IMR-90 (cell line): ENCODE measurements around the gene HEXA. TPM values are rescaled to one million over a fixed set of nuclear protein-coding genes. Genes with fewer than 3 reads are reported as not detected.

Experiments used
- ATAC-seq: fragments of 200-7000 bp; cut with Tn5 transposase; 2 replicates; pipeline ENCODE4 v1.9.1; 2020; ENCODE audit warnings: low read depth, mild to moderate bottlenecking, moderate library complexity
- BruUV-seq: library from RNA; stranded (reverse); fragments of 400-500 nt; replicated peaks from 2 replicates; lab custom pipeline; 2021; lab: Mats Ljungman, UMichigan
- CTCF ChIA-PET: fragments of 300-600 bp; formaldehyde crosslinking; extraction: SDS; loops from one replicate; lab custom pipeline; 2021; ENCODE audit warnings: antibody characterized with exemption; lab: Yijun Ruan, JAX
- POLR2A ChIA-PET: fragments of 300-600 bp; sonication (Branson Sonifier 250); formaldehyde crosslinking; loops from one replicate; lab custom pipeline; 2022; ENCODE audit warnings: antibody characterized with exemption; ENCODE audit not compliant: unreplicated experiment; lab: Charles Lee
- DNase-seq: peaks from one replicate; pipeline ENCODE4 v3.0.0; 2013
- H2AFZ ChIP-seq: replicated peaks from 2 replicates; pipeline ENCODE3; 2013; ENCODE audit warnings: low read length, mild to moderate bottlenecking; ENCODE audit not compliant: poor library complexity
- H2AK5ac ChIP-seq: 2 replicates; pipeline ENCODE4 v1.6.1; 2013; ENCODE audit warnings: low read depth, low read length, inconsistent platforms
- H2AK9ac ChIP-seq: replicated peaks from 2 replicates; pipeline ENCODE3; 2013; ENCODE audit warnings: mild to moderate bottlenecking, low read depth, low read length, moderate library complexity; ENCODE audit not compliant: poor library complexity
- H2BK120ac ChIP-seq: 2 replicates; pipeline ENCODE4 v1.6.1; 2013; ENCODE audit warnings: low read depth, low read length, inconsistent platforms
- H2BK15ac ChIP-seq: 3 replicates; pipeline ENCODE4 v1.6.1; 2013; ENCODE audit warnings: low read depth, low read length, inconsistent platforms
- H2BK20ac ChIP-seq: 2 replicates; pipeline ENCODE4 v1.6.1; 2013; ENCODE audit warnings: low read depth, mild to moderate bottlenecking, inconsistent platforms, low read length, moderate library complexity
- H2BK5ac ChIP-seq: 2 replicates; pipeline ENCODE4 v1.6.1; 2013; ENCODE audit warnings: mild to moderate bottlenecking, low read depth, low read length, inconsistent platforms; ENCODE audit not compliant: poor library complexity, severe bottlenecking
- H3K14ac ChIP-seq: replicated peaks from 2 replicates; pipeline ENCODE4 v1.6.1; 2013; ENCODE audit warnings: low read depth, low read length, inconsistent platforms
- H3K18ac ChIP-seq: 2 replicates; pipeline ENCODE4 v1.6.1; 2013; ENCODE audit warnings: low read depth, low read length, control low read depth
- H3K23ac ChIP-seq: 2 replicates; pipeline ENCODE4 v1.6.1; 2013; ENCODE audit warnings: low read depth, low read length, inconsistent platforms
- H3K27ac ChIP-seq: 2 replicates; pipeline ENCODE4 v1.5.1; 2013; ENCODE audit warnings: mild to moderate bottlenecking, control low read depth, low read length; ENCODE audit not compliant: insufficient read depth
- H3K27me3 ChIP-seq: 2 replicates; pipeline ENCODE4 v1.6.1; 2013; ENCODE audit warnings: low read length; ENCODE audit not compliant: control insufficient read depth, insufficient read depth
- H3K36me3 ChIP-seq: 2 replicates; pipeline ENCODE4 v1.6.1; 2013; ENCODE audit warnings: low read length, mixed read lengths; ENCODE audit not compliant: control insufficient read depth, insufficient read depth
- H3K4ac ChIP-seq: 2 replicates; pipeline ENCODE4 v1.6.1; 2013; ENCODE audit warnings: low read depth, low read length, inconsistent platforms
- H3K4me1 ChIP-seq: 2 replicates; pipeline ENCODE4 v1.6.1; 2013; ENCODE audit warnings: low read length, mixed read lengths; ENCODE audit not compliant: control insufficient read depth, insufficient read depth
- H3K4me2 ChIP-seq: 2 replicates; pipeline ENCODE4 v1.6.1; 2013; ENCODE audit warnings: low read depth, mild to moderate bottlenecking, control low read depth, low read length, moderate library complexity
- H3K4me3 ChIP-seq: 2 replicates; pipeline ENCODE4 v1.5.1; 2013; ENCODE audit warnings: low read depth, mild to moderate bottlenecking, control low read depth, low read length, moderate library complexity; ENCODE audit not compliant: insufficient read depth
- H3K56ac ChIP-seq: 2 replicates; pipeline ENCODE4 v1.6.1; 2013; ENCODE audit warnings: low read length, inconsistent platforms; ENCODE audit not compliant: insufficient read depth; ENCODE audit errors: extremely low read depth
- H3K79me1 ChIP-seq, 2 experiments: 2 replicates each; pipeline ENCODE4 v1.6.1; 2013; ENCODE audit warnings: low read length in 2 of 2, inconsistent platforms in 1 of 2, low read depth in 1 of 2
- H3K9ac ChIP-seq: 2 replicates; pipeline ENCODE4 v1.6.1; 2013; ENCODE audit warnings: low read depth, low read length, control low read depth
- H3K9me1 ChIP-seq: 2 replicates; pipeline ENCODE4 v1.6.1; 2013; ENCODE audit warnings: low read length, inconsistent platforms; ENCODE audit not compliant: insufficient read depth
- H3K9me3 ChIP-seq: 2 replicates; pipeline ENCODE4 v1.6.1; 2013; ENCODE audit warnings: low read length; ENCODE audit not compliant: control insufficient read depth, insufficient read depth
- H4K20me1 ChIP-seq: 2 replicates; pipeline ENCODE4 v1.6.1; 2013; ENCODE audit warnings: low read length, inconsistent platforms; ENCODE audit not compliant: insufficient read depth
- H4K5ac ChIP-seq: 2 replicates; pipeline ENCODE4 v1.6.1; 2013; ENCODE audit warnings: mild to moderate bottlenecking, low read depth, low read length, control low read depth
- H4K8ac ChIP-seq, 2 experiments: 2 replicates each; pipeline ENCODE4 v1.6.1; 2013; ENCODE audit warnings: low read depth in 2 of 2, low read length in 2 of 2, control low read depth in 1 of 2, inconsistent platforms in 1 of 2
- H4K91ac ChIP-seq: 2 replicates; pipeline ENCODE4 v1.6.1; 2013; ENCODE audit warnings: low read depth, low read length, inconsistent platforms; ENCODE audit not compliant: insufficient read depth
- BHLHE40 ChIP-seq: fragments of 150-350 bp; IDR thresholded peaks from 2 replicates; pipeline ENCODE4 v1.6.1; 2016; ENCODE audit warnings: mild to moderate bottlenecking, low read depth, low read length
- CEBPB ChIP-seq: IDR thresholded peaks from 2 replicates; pipeline ENCODE4 v1.6.1; 2012; ENCODE audit warnings: low read depth, low read length, improper control_type of control experiment
- CHD1 ChIP-seq: IDR thresholded peaks from 2 replicates; pipeline ENCODE4 v1.6.1; 2012; ENCODE audit warnings: low read depth, low read length, improper control_type of control experiment
- ELK1 ChIP-seq: fragments of 150-350 bp; IDR thresholded peaks from 2 replicates; pipeline ENCODE4 v1.6.1; 2016; ENCODE audit warnings: low read depth, mild to moderate bottlenecking, low read length, moderate library complexity, borderline replicate concordance
- FOS ChIP-seq: fragments of 150-350 bp; IDR thresholded peaks from 2 replicates; pipeline ENCODE4 v1.6.1; 2016; ENCODE audit warnings: low read depth, low read length
- MAFK ChIP-seq: IDR thresholded peaks from 2 replicates; pipeline ENCODE4 v1.6.1; 2012; ENCODE audit warnings: low read depth, low read length, improper control_type of control experiment
- MAZ ChIP-seq: IDR thresholded peaks from 2 replicates; pipeline ENCODE4 v1.6.1; 2012; ENCODE audit warnings: low read depth, mild to moderate bottlenecking, low read length, improper control_type of control experiment, moderate library complexity, borderline replicate concordance
- MXI1 ChIP-seq: IDR thresholded peaks from 2 replicates; pipeline ENCODE4 v1.6.1; 2012; ENCODE audit warnings: low read depth, mild to moderate bottlenecking, low read length, moderate library complexity, borderline replicate concordance
- POLR2A ChIP-seq: IDR thresholded peaks from 2 replicates; pipeline ENCODE4 v1.6.1; 2012; ENCODE audit warnings: mild to moderate bottlenecking, low read depth, low read length
- RAD21 ChIP-seq: IDR thresholded peaks from 2 replicates; pipeline ENCODE4 v1.6.1; 2012; ENCODE audit warnings: low read length, improper control_type of control experiment
- RCOR1 ChIP-seq: IDR thresholded peaks from 2 replicates; pipeline ENCODE4 v1.6.1; 2012; ENCODE audit warnings: mild to moderate bottlenecking, low read length, improper control_type of control experiment; ENCODE audit not compliant: insufficient replicate concordance
- RFX5 ChIP-seq: IDR thresholded peaks from 2 replicates; pipeline ENCODE4 v1.8.0; 2012; ENCODE audit warnings: low read depth, mild to moderate bottlenecking, low read length, moderate library complexity
- USF2 ChIP-seq: fragments of 150-350 bp; IDR thresholded peaks from 2 replicates; pipeline ENCODE4 v1.6.1; 2017; ENCODE audit warnings: mild to moderate bottlenecking, antibody characterized with exemption, low read length, low read depth
- WGBS, 2 experiments: methylation state at CpG; one replicate each; pipeline versions ENCODE4 v1.1.5 to v1.1.7; 2013; ENCODE audit warnings: missing lambda C conversion rate in 2 of 2; ENCODE audit not compliant: insufficient read length in 1 of 2; ENCODE audit errors: extremely low coverage in 2 of 2; 5-methylcytosine and 5-hydroxymethylcytosine counted together
- dilution Hi-C: fragments of 300-500 bp; cut with HindIII; formaldehyde crosslinking; loops from one replicate; pipeline ENCODE4 v1.14.3; 2018; ENCODE audit warnings: low sequenced_read_pairs; ENCODE audit not compliant: unreplicated experiment
- in situ Hi-C: fragments of 300-500 bp; cut with MboI; formaldehyde crosslinking; loops from 3 replicates; pipeline ENCODE4 v1.14.3; 2019; ENCODE audit warnings: low sequenced_read_pairs, inconsistent platforms, mixed read lengths
- intact Hi-C: fragments of 100-400 bp; cut with micrococcal nuclease; formaldehyde crosslinking; loops from 2 replicates; pipeline ENCODE4 v1.10.0; 2022
- polyA plus RNA-seq, 3 experiments: library from polyadenylated mRNA; depleted of rRNA; stranded (reverse); fragments of >200 nt; gene quantifications; 2 replicates each; pipeline ENCODE4 v1.2.3, GENCODE V29; 2012; ENCODE audit warnings: low replicate concordance in 1 of 3
- total RNA-seq: library from RNA; depleted of rRNA; stranded (reverse); fragments of >200 nt; gene quantifications from 2 replicates; pipeline ENCODE4 v1.2.3, GENCODE V29; 2012
- TF ChIP-seq, protein P1 (sequence below): conservative IDR thresholded peaks from 2 replicates; pipeline ENCODE4 v1.5.1; 2012; ENCODE audit warnings: mild to moderate bottlenecking, low read depth, low read length, improper control_type of control experiment

Gene HEXA
- total and polyA plus RNA-seq, 2 of the 4 experiments (the other 2 are of a cell fraction), result 19.4 to 115 TPM

GRCh38 chr15:72323752-72324151 is 52.1 kb downstream of the HEXA start:
- Histone ChIP-seq H3K4me2 (no peak overlapping the region), H4K8ac (no peak overlapping the region), H3K4ac (no peak overlapping the region), H3K27ac (no peak overlapping the region), H3K27me3 (peaks cover 4% of the 10 kb centered on the region; the same call in 1 of the 2 replicates), H3K9ac (no peak overlapping the region), H2AK5ac (no peak overlapping the region), H3K56ac (no peak overlapping the region), H3K4me3 (no peak overlapping the region), H2BK5ac (no peak overlapping the region), H4K5ac (no peak overlapping the region), H2BK15ac (no peak overlapping the region), H3K79me1 (no peaks in the 10 kb centered on the region), H2BK20ac (no peak overlapping the region), H3K9me1 (no peaks in the 10 kb centered on the region; the same call in 1 of the 2 replicates), H3K18ac (no peak overlapping the region), H2BK120ac (no peak overlapping the region), H3K23ac (no peak overlapping the region), H3K4me1 (no peaks in the 10 kb centered on the region), H2AFZ (no peak overlapping the region), H3K36me3 (no peaks in the 10 kb centered on the region), H4K20me1 (0 out of 2 replicates have a peak, but pooled peaks cover 5% of the 10 kb centered on the region), H2AK9ac (no peak overlapping the region), H4K91ac (no peak overlapping the region), H3K14ac (no peak overlapping the region), H3K9me3 (no peaks in the 10 kb centered on the region)
- no peak for ATAC-seq
- intact Hi-C loops, result no loop called here
- TF ChIP-seq RAD21, result no peak
- no peak for TF ChIP-seq RCOR1
- TF ChIP-seq USF2, result no peak
- TF ChIP-seq BHLHE40, result no peak
- no peak for TF ChIP-seq RFX5
- no peak for TF ChIP-seq MAZ
- no peak for TF ChIP-seq FOS
- no peak for TF ChIP-seq POLR2A
- no peak for TF ChIP-seq CHD1
- no peak for TF ChIP-seq MAFK
- TF ChIP-seq MXI1, result no peak
- TF ChIP-seq CEBPB, result no peak
- TF ChIP-seq, protein P1, sequence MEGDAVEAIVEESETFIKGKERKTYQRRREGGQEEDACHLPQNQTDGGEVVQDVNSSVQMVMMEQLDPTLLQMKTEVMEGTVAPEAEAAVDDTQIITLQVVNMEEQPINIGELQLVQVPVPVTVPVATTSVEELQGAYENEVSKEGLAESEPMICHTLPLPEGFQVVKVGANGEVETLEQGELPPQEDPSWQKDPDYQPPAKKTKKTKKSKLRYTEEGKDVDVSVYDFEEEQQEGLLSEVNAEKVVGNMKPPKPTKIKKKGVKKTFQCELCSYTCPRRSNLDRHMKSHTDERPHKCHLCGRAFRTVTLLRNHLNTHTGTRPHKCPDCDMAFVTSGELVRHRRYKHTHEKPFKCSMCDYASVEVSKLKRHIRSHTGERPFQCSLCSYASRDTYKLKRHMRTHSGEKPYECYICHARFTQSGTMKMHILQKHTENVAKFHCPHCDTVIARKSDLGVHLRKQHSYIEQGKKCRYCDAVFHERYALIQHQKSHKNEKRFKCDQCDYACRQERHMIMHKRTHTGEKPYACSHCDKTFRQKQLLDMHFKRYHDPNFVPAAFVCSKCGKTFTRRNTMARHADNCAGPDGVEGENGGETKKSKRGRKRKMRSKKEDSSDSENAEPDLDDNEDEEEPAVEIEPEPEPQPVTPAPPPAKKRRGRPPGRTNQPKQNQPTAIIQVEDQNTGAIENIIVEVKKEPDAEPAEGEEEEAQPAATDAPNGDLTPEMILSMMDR, result no peak
- TF ChIP-seq ELK1, result no peak
- dilution Hi-C loops, result no loop called here
- POLR2A ChIA-PET, result no interaction called here
- DNase-seq, result no peak
- CTCF ChIA-PET, result no interaction called here
- WGBS, 2 experiments, result no CpG with 5 or more reads among the region's 1 CpG
- in situ Hi-C loops, result no loop called here
- BruUV-seq, result no TSS peak
